ENCODE data around the gene RHOJ.

The RHOJ gene

GRCh38 chr14:63203618-63204406 is 431 bp upstream of the RHOJ start:
- no peak for DNase-seq (ENCODE audit: extremely low spot score)
- ChIA-PET CTCF (no interaction called here), POLR2A (no interaction called here)
- TF ChIP-seq CTCF (IDR thresholded peaks at IDR 0.05; ENCODE audit: control extremely low read depth, extremely low read depth, low read depth, missing control alignments): no peak

GRCh38 chr14:63205044-63205575 is 867 bp downstream of the RHOJ start:
- no peak for DNase-seq (ENCODE audit: extremely low spot score)

GRCh38 chr14:63205866-63206265 is 1.6 kb downstream of the RHOJ start:
- ChIA-PET CTCF (no interaction called here), POLR2A (no interaction called here)
- TF ChIP-seq CTCF (IDR thresholded peaks at IDR 0.05; ENCODE audit: control extremely low read depth, extremely low read depth, low read depth, missing control alignments): no peak
- no peak for DNase-seq (ENCODE audit: extremely low spot score)

More at GRCh38 chr14:63205044-63205575, 867 bp downstream of the RHOJ start:
- POLR2A ChIA-PET: no interaction called here
- CTCF ChIA-PET: no interaction called here
- no peak for TF ChIP-seq CTCF (IDR thresholded peaks at IDR 0.05; ENCODE audit: control extremely low read depth, extremely low read depth, low read depth, missing control alignments)

- no peak for TF ChIP-seq CTCF (IDR thresholded peaks at IDR 0.05; ENCODE audit: control extremely low read depth, extremely low read depth, low read depth, missing control alignments)
- POLR2A ChIA-PET: no interaction called here
- CTCF ChIA-PET: interaction anchor here (0.9 to 1.6 kb wide), 2 partner anchors 9 to 33 kb away, joined by 3 to 5 read pairs; no protein-coding TSS in a partner anchor
- DNase-seq (ENCODE audit: extremely low spot score): no peak
Measured at GRCh38 chr14:63209160-63209559, 4.9 kb downstream of the RHOJ start.

GRCh38 chr14:63210812-63211211 is 6.6 kb downstream of the RHOJ start:
- ChIA-PET POLR2A (no interaction called here), CTCF (interaction anchor here (0.9 to 1.1 kb wide), 2 partner anchors 14 to 19 kb away, joined by 3 read pairs; no protein-coding TSS in a partner anchor)
- TF ChIP-seq CTCF (IDR thresholded peaks at IDR 0.05; ENCODE audit: control extremely low read depth, extremely low read depth, low read depth, missing control alignments): no peak
- no peak for DNase-seq (ENCODE audit: extremely low spot score)

GRCh38 chr14:63212209-63212608 is 8.0 kb downstream of the RHOJ start:
- DNase-seq (ENCODE audit: extremely low spot score): no peak
- no peak for TF ChIP-seq CTCF (IDR thresholded peaks at IDR 0.05; ENCODE audit: control extremely low read depth, extremely low read depth, low read depth, missing control alignments)
- CTCF ChIA-PET: no interaction called here
- POLR2A ChIA-PET: no interaction called here
